GM19463 (cell line): ENCODE data around the gene OTOL1.

Experiments
- ATAC-seq: cut with Tn5 transposase; IDR thresholded peaks from one replicate; pipeline ENCODE4 v1.9.1; 2021; ENCODE audit warnings: mild to moderate bottlenecking, moderate library complexity; ENCODE audit not compliant: unreplicated experiment

The OTOL1 gene

GRCh38 chr3:161496508-161496907, at the start of gene OTOL1:
Gene OTOL1 (plus strand): TSS chr3:161496808. CDS start chr3:161496808, 0 bp downstream.
- no peak for ATAC-seq

DNA sequence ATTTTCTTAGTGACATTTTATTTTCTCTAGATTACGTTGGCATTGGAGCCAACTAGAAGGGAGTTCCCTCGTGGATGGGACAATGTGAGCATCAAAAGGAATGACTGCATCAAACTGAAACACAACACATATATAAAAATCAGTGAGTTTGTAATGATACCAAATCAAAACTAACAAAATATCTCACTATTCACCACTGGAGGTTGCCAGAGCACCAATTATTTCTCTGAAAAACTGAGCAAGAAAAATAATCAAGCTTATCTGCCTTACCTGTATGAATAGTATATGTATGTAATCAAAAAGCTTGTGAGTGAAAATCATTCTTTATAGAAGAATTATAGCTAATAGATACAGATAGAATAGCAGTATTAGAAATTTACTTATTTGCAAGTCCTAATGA, 46.8 kb upstream of the OTOL1 start:
- ATAC-seq: no peak

DNA sequence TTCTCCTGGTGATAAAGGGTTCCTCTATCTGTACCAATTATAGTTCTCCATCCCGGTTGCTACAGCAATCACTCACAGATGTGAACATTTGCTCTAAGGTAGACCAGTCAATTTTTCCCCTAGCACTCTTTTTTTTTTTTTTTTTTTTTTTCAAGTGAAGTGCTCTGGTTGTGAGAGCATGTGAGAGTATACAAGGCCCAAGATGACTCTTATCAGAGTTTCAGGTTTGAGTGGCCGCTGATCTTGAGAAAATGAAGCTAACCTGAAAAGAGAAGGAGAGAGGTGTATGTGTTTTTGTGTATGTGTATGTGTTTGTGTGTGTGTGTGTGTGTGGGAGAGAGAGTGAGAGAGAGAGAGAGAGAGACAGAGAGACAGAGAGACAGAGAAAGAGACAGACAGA, 44.4 kb upstream of the OTOL1 start:
- no peak for ATAC-seq

GRCh38 chr3:161454615-161455014, 42.0 kb upstream of the OTOL1 start:
- ATAC-seq: no peak

GRCh38 chr3:161455962-161456361, 40.6 kb upstream of the OTOL1 start:
- no peak for ATAC-seq

GRCh38 chr3:161462138-161462537, 34.5 kb upstream of the OTOL1 start:
- ATAC-seq: no peak

DNA sequence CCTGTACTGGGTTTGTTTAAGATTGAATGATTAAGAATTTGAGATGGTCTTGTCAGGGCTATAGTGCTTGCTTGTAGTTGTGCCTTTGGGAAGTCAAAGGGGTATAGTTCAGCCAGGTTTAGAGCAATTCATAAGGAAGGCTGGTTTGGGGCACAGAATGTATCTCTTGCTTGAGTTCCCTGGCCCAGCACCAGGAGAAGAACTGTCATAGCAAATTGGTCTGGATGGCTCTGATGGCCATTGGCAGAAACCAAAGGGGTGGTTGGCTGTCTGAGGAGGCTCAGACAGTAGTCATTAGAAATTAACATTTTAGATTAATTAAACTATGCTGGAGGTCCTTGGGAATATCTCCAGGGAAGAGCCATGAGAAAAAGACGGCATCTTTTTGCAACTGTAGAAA, 25.4 kb upstream of the OTOL1 start:
- no peak for ATAC-seq

DNA sequence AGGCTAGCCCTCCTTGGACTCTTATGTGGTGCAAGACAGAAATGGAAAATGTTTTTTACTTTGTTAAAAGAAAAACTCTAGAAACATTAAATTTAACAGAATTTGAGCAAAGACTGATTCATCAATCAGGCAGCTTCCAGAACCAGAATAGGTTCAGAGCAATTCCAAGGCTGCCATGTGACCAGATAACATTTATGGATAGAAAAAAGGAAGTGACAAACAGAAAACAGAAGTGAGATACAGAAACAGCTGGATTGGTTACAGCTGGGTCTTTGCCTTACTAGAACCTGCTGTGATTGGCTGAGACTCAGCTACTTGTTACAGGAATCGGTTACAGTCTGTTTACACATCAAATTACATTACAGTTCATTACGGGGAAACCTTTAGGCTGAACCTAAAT, 22.5 kb upstream of the OTOL1 start:
- ATAC-seq: no peak

DNA sequence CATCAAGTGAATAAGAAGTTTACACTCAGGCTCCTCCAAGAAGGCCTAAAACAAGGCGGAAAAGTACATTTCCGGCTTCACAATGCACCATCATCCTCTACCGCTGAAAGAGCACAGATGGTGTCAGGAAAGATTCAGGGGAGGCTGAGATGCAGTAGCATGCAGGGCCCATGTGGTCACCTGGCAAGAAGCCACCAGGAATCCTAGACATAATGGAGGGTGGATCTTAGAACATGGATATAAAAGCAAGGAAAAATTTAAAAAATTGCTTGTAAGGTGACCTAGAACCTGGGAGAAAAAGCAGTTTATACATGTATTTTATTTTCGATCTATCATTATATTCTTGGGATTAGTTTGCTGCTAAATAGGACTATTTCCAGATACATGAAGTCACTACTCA, 21.9 kb upstream of the OTOL1 start:
- no peak for ATAC-seq

DNA sequence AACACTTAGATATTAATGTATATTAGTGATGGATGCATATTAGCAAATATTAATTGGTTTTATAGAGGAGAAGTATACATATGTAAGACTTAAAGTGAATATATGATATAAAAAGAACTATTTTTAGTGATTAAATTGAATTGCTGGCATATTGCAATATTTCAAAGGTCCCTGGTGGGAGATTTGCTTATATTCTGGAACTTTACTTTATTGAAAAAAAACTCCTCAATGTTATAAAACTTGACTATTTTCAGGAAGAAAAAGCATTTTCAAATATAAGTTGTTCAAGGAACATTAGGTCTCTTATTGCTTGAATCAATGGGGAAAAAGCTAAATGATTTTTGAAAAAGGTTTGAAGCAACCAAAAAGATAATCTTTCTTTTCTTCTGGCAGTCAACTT, 21.4 kb upstream of the OTOL1 start:
- ATAC-seq: no peak

GRCh38 chr3:161475905-161476304, 20.7 kb upstream of the OTOL1 start:
- ATAC-seq: no peak

GRCh38 chr3:161484226-161484625, 12.4 kb upstream of the OTOL1 start:
- ATAC-seq: no peak

DNA sequence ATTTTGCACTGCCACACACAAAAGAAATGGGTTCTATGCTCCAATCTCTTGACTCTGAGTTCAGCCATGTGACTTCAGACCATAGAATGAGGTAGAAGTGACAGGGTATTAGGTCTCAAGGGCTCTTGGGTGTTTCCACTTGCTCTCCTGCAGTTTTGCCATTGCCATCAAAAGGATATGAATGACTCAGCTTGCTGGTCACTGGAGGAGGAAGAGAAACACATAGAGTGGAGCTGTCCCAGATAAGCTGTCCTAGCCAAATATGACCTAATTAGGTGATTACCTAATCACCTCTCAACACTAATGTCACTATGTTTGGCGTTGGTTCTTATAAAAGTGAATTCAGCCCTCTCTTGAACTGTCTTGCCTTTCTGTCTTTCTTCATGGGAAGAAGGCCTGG, 8.3 kb upstream of the OTOL1 start:
- peak; percentile 67 for ATAC-seq

DNA sequence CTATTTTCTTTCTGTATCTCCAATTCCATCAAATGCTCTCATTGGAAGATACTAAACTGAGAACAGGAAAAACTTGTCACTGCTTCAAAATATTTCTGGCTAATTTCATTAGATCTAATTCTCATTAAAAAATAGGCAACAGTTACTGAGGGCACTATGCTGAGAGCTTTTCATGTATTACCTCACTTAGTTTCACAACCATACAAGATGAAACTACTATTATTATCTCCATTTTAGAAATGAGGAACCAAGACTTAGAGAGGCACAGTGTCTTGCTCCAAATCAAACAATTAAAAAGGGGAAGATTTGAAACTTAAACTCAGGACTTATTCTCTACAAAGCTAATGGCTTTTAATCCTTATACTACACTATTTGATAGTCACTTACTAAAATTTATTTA, 7.2 kb upstream of the OTOL1 start:
- ATAC-seq: peak; percentile 71

- peak; percentile 60 for ATAC-seq
Measured at GRCh38 chr3:161490845-161491244, 5.8 kb upstream of the OTOL1 start.

GRCh38 chr3:161498259-161498921, 1.8 kb downstream of the OTOL1 start:
- ATAC-seq: no peak

DNA sequence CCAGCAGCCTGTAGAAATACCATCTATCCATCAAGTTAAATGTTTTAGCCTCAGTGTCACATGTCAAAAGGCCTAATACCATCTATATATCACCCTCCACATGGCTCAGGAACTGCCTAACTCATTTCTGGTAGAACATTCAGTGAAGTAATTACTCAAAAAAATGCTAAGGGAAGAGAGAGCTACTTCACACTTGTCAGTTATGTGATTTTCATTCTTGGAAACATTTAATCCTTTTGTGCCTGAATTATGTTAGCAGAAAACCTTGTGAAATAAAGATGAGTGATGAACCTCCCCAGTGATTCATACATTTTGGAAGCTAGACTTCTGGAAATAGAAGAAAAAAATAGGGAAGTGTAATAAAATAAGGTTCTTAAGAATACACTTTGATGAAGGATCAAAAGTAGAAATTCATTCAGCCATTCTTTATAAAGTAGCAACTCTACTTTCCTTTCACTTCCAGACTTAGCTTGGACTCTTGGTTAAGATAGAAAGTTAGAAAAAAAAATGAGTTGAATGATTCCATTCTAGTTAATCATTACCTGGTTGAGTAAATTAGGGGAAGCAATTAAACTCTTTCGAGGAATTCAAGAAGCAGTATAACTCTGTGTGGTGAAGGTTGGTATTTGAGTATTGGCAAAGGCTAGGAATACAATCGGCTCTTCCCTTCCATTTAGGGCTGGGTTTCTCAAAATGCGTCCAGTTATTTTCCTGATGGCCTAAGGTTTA, 3.6 kb downstream of the OTOL1 start:
- no peak for ATAC-seq

GRCh38 chr3:161503271-161503670, 6.7 kb downstream of the OTOL1 start:
- ATAC-seq: no peak

GRCh38 chr3:161508852-161509477, 12.4 kb downstream of the OTOL1 start:
- ATAC-seq: peak; percentile 69

DNA sequence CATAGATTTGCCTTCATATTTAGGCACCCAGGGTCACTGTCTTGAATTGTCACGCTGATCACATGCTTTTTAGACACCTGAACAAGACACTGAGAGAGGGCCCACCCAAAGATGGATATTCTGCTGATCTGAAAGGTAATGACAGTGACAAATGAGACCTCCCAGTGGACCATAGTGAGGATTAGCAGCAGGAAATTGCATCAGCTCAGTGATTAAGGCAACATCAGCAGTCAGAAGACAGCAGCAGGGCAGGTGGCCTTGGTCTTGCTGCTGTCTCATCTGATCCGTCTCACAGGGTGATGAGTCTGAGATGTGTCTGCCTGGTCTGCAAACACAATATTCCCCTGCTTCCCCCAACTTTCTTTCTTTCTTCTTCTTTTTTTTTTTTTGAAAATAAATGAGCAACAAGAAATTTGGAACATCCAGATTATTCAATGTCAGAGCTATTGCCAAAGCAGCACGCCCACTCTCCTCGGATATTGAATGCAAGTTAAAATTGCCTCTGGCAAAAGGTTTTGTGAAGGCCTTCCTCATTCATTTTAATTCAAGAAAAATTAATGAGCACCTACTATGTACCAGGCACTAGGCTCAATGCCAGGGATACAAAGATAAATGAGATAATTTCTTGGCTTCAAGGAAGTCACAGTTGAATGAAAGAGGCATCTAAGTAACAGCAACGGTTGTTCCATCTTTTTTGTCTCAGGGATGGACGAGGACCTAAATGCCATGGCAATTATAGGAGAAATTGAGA, 14.1 kb downstream of the OTOL1 start:
- no peak for ATAC-seq

DNA sequence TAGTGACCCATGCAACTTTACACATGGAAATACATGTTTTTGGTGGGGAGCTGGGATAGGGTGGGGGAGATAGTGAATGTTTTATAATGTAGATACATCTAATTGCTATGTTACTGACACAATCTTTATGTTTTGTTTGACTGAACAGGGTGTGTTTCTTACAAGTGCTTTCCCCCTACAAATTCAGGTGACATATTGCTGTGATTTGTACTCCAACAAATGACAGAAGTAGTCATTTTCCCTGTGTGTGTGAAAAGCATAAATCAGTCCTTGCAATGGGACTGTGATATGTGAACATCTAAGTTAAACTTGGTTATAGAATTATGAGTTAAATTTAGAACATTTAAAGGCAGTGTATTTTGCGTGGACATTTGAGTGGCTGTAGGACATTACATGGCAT, 27.3 kb downstream of the OTOL1 start:
- ATAC-seq: no peak
